Large intestine (tissue), 3 donors: ENCODE measurements around the gene ZNF664. TPM values are rescaled to one million over a fixed set of nuclear protein-coding genes. Genes with fewer than 3 reads are reported as not detected.
A peak's percentile ranks its signal among the peaks of the same experiment; 100 is the strongest.
"Not testable (repeated sequence)": the region's sequence is repeated elsewhere in the genome, so short reads cannot be mapped to it uniquely, and the experiment has no call there.

Source experiments
- DNase-seq, 2 donors: peaks; one replicate each; pipeline versions ENCODE4 v3.0.0 to v3.0.0-alpha.2; 2013
- H3K27ac ChIP-seq: one replicate; pipeline ENCODE4 v1.5.1; 2013; ENCODE audit warnings: low read length
- H3K27me3 ChIP-seq: 2 replicates; pipeline ENCODE4 v1.6.1; 2013; ENCODE audit warnings: low read length; ENCODE audit not compliant: control insufficient read depth, insufficient read depth
- H3K36me3 ChIP-seq: 2 replicates; pipeline ENCODE4 v1.6.1; 2013; ENCODE audit warnings: low read length; ENCODE audit not compliant: control insufficient read depth, insufficient read depth
- H3K4me1 ChIP-seq: one replicate; pipeline ENCODE4 v1.6.1; 2013; ENCODE audit warnings: low read length; ENCODE audit not compliant: control insufficient read depth, insufficient read depth
- H3K4me3 ChIP-seq: one replicate; pipeline ENCODE4 v1.5.1; 2013; ENCODE audit warnings: low read length
- H3K9me3 ChIP-seq: one replicate; pipeline ENCODE4 v1.6.1; 2013; ENCODE audit warnings: mild to moderate bottlenecking, low read depth, low read length, moderate library complexity; ENCODE audit not compliant: control insufficient read depth
- WGBS: methylation state at CpG from one replicate; pipeline ENCODE4 v1.1.5; 2013; ENCODE audit warnings: low lambda C conversion rate; ENCODE audit not compliant: insufficient coverage; 5-methylcytosine and 5-hydroxymethylcytosine counted together
- polyA plus RNA-seq: library from polyadenylated mRNA; unstranded; fragments of 120-200 nt; gene quantifications from one replicate; pipeline ENCODE4 v1.2.1, GENCODE V29; 2013

ZNF664 gene
- polyA plus RNA-seq, 1 donor, result 138 TPM

GRCh38 chr12:123947531-123947930, 25.5 kb upstream of the ZNF664 start:
- no CpG with 5 or more reads among the region's 7 CpGs for WGBS
- H3K27me3 ChIP-seq, DNase-seq, H3K27ac ChIP-seq, H3K4me3 ChIP-seq, H3K9me3 ChIP-seq: not testable (repeated sequence)
- Histone ChIP-seq H3K36me3 (peaks cover 28% of the 10 kb centered on the region), H3K4me1 (peaks cover 23% of the 10 kb centered on the region)

DNA sequence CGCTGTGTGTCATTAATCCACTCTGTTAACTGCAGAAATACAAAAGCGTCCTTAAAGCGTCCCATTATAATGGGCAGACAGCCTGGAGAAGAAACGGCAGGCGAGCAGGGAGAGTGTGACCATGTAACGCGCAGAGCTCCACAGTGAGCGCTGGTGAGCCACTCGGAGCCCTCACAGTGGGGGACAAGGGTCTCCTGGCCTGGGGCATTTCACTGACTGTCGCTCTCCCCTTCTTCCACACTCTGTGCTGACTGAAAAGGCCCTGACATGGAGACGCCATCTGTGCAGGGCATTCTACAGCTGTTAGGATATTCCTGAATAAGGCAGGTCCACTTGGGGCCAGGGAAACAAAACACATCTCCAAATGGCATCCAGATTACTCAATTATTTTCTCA, 24.6 kb upstream of the ZNF664 start:
- Histone ChIP-seq H3K4me3 (no peak overlapping the region), H3K27me3 (no peaks in the 10 kb centered on the region), H3K9me3 (peaks cover 3% of the 10 kb centered on the region), H3K4me1 (peaks cover 23% of the 10 kb centered on the region), H3K27ac (peak overlapping the region; percentile 82), H3K36me3 (peaks cover 20% of the 10 kb centered on the region)
- DNase-seq, result no peak
- WGBS, result no CpG with 5 or more reads among the region's 11 CpGs

DNA sequence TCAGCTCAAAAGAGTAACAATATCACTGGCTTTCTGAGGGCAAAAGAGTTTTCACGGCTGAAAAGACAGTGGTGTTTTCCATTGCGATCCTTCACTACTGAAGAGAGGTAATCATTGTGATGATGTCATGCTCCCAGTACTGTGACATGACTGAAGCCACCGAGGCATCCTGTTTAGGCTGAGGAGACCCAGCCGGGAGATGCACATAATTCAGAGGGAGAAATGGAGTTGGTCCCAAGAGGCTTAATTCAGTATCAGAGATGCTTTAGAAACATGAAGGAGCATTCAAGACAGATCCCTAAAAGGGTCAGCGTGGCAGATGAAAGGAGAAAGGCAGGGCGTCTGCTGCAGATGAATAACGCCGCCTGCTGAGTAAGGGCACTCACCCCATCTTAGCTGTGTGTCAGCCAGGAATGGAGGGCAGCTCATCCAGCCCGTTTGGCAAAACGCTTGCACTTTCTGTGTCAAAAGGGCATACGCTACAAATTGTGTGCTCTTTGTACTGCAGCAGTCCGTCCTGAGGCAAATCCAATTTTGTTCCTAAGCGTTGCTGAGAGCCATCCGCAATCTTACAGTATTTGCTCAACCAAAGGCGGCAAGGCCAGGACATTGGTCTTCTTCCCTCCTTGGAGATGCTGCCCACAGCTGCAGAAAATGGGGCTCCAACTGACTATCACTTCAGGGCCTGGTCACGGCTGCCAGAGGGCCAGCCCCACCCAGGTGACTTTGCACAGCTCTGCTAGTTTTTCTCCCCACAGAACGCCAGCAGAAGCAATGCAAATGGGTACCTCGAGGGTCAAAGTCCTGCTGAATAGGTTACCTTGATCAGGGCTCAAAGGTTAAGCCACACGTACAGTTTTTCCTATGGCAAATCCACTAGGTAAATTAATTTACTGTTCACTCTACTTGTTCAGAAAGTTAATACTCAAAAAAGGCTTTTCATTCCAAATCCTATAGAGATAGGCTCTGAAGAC, 23.9 kb upstream of the ZNF664 start:
- Histone ChIP-seq H3K4me1 (peaks cover 23% of the 10 kb centered on the region), H3K27ac (peak overlapping the region; percentile 82), H3K27me3 (no peaks in the 10 kb centered on the region), H3K36me3 (peaks cover 13% of the 10 kb centered on the region), H3K4me3 (no peak overlapping the region), H3K9me3 (peaks cover 3% of the 10 kb centered on the region)
- DNase-seq, result peak; percentile 85 to 92
- no CpG with 5 or more reads among the region's 19 CpGs for WGBS

DNA sequence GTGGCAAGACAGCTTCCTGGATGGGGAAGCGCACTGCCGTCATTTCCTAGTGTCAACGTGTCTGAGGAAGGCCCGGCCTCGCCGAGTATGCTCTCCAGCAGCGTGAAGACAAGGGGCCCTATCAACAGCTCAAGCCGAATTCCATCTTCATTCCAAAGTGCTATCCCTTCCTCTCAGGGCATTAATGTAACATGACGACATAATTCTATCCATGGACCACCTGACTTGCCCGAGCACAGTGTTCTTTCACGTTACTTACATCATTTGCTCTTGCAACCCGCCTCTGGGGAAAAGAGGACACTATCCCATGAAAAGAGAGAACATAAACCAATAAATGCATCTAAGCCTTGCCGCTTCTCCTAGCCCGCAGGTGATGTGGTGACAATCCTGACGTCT, 23.2 kb upstream of the ZNF664 start:
- peak overlapping the region; percentile 82 for H3K27ac ChIP-seq
- WGBS, result 100% methylated on average over 1 of the region's 15 CpGs

DNA sequence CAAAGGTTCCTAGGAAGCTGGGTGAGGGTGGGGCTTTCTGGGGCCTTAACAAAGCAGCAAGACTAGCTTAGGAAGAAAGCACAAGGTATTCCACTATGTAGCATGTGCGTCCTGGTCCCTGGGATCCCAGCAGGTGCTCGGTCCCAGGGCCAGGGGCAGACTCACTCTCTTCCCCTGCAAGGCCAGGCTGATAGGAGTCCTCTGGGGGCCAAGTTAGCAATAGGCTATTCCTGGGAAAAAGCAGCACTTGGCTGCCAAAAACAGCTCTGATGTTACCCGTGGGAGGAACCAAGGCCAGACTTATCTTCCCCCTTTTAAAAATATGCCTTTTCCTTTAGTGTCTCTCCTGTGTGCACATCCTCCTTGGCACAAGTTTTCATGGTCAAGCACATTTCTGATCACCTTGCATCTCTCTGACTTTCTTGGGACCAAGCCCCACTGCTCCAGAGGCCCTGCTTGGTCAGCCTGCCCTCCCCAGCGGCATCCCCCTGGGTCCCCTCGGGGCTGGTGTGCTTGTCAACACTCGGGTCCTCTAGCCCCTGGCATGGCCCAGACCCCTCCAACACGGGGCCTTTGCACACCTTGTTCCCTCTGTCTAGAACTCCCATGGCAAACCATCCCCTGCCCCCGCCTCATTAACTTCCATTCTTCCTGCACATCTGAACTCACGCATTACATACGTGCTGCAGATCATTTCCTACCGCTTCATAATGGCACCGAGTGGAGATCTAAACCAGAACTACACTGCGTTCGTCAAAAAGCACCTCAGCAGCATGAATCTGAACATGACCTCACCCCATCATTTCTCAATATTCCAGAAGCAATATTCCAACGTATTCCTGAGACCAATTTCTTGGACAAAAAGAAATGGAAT, 22.3 kb upstream of the ZNF664 start:
- no peaks in the 10 kb centered on the region for H3K27me3 ChIP-seq

More for the DNA sequence above, 23.2 kb upstream of the ZNF664 start:
- H3K36me3 ChIP-seq, result peaks cover 9% of the 10 kb centered on the region
- no peak for DNase-seq
- peaks cover 3% of the 10 kb centered on the region for H3K9me3 ChIP-seq
- H3K4me3 ChIP-seq, result no peak overlapping the region
- H3K4me1 ChIP-seq, result peaks cover 23% of the 10 kb centered on the region
- H3K27me3 ChIP-seq, result no peaks in the 10 kb centered on the region

DNA sequence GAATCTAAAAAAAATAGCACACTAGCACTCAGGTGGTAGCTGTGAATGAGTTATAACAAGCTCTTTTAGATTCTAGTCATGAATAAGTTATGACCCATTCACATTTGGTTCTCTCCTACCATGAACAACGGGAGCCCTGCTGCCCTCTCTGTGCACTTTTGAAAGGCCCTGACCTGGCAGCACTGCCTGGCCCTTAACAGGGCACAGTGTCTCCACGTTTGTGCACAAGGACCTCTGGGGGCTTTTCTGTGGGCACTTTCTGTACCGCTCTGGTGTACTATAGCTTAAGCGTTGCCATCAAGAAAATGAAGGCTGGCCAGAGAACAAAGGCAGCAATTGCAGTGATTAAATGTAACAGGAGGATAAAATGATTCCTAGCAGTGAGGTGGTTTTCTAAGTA, 21.5 kb upstream of the ZNF664 start:
- WGBS, result no CpG with 5 or more reads among the region's 4 CpGs

More for the DNA sequence above, 22.3 kb upstream of the ZNF664 start:
- Histone ChIP-seq H3K36me3 (no peaks in the 10 kb centered on the region), H3K4me1 (peaks cover 23% of the 10 kb centered on the region), H3K4me3 (no peak overlapping the region), H3K27ac (peak overlapping the region; percentile 82), H3K9me3 (peaks cover 3% of the 10 kb centered on the region)
- 90% methylated on average over 2 of the region's 15 CpGs for WGBS
- DNase-seq, result no peak

GRCh38 chr12:123952037-123952436, 21.0 kb upstream of the ZNF664 start:
- no peak overlapping the region for H3K27ac ChIP-seq
- peaks cover 2% of the 10 kb centered on the region for H3K9me3 ChIP-seq
- no peak for DNase-seq
- H3K36me3 ChIP-seq, result no peaks in the 10 kb centered on the region
- WGBS, result 75% methylated on average over 1 of the region's 2 CpGs
- no peaks in the 10 kb centered on the region for H3K27me3 ChIP-seq
- H3K4me1 ChIP-seq, result peaks cover 23% of the 10 kb centered on the region
- no peak overlapping the region for H3K4me3 ChIP-seq

More for the DNA sequence above, 21.5 kb upstream of the ZNF664 start:
- Histone ChIP-seq H3K27ac (no peak overlapping the region), H3K27me3 (no peaks in the 10 kb centered on the region), H3K9me3 (peaks cover 3% of the 10 kb centered on the region), H3K36me3 (no peaks in the 10 kb centered on the region), H3K4me1 (peaks cover 23% of the 10 kb centered on the region), H3K4me3 (no peak overlapping the region)
- no peak for DNase-seq

GRCh38 chr12:123954647-123955350, 18.2 kb upstream of the ZNF664 start:
- Histone ChIP-seq H3K27me3 (no peaks in the 10 kb centered on the region), H3K4me3 (no peak overlapping the region), H3K9me3 (no peaks in the 10 kb centered on the region), H3K27ac (no peak overlapping the region), H3K4me1 (peaks cover 10% of the 10 kb centered on the region), H3K36me3 (no peaks in the 10 kb centered on the region)
- DNase-seq, result no peak
- WGBS, result 90% methylated on average over 2 of the region's 10 CpGs

DNA sequence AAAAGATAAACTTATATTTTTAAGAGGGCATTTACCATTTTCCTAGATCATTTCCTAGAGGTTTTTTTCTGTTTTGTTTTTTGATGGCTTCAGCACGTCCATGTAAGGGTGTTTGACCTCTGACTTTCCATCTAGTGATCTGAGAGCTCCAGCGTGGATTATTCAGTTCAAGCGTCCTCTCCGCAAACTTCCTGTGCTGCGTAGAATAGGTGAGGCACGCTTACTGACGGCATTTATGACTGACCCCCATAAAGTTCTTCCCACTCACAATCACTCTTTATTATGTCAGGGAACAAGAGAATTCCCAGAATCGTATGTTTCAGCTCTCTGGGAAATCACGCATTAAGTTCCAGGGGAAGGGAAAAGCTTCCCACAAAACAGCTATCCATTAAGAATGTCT, 16.8 kb upstream of the ZNF664 start:
- DNase-seq, result no peak
- no CpG with 5 or more reads among the region's 9 CpGs for whole genome bisulfite sequencing
- Histone ChIP-seq H3K4me1 (no peaks in the 10 kb centered on the region), H3K36me3 (no peaks in the 10 kb centered on the region), H3K9me3 (no peaks in the 10 kb centered on the region), H3K27me3 (no peaks in the 10 kb centered on the region), H3K4me3 (no peak overlapping the region), H3K27ac (no peak overlapping the region)

GRCh38 chr12:123957196-123957595, 15.8 kb upstream of the ZNF664 start:
- no CpG with 5 or more reads among the region's 3 CpGs for WGBS

More at GRCh38 chr12:123957196-123957595, 15.8 kb upstream of the ZNF664 start:
- Histone ChIP-seq H3K27ac (no peak overlapping the region), H3K27me3 (no peaks in the 10 kb centered on the region), H3K36me3 (no peaks in the 10 kb centered on the region), H3K4me3 (no peak overlapping the region), H3K4me1 (no peaks in the 10 kb centered on the region), H3K9me3 (no peaks in the 10 kb centered on the region)
- DNase-seq, result no peak
